MCF 10A (cell line): Measurements from ENCODE around the gene MRGPRG. TPM values are rescaled to one million over a fixed set of nuclear protein-coding genes. Genes with fewer than 3 reads are reported as not detected.

Source experiments
- BruUV-seq: library from RNA; stranded (reverse); fragments of 400-500 nt; replicated peaks from 2 replicates; lab custom pipeline; 2021; lab: Mats Ljungman, UMichigan
- CTCF ChIA-PET: fragments of 300-600 bp; sonication (Branson Sonifier 250); formaldehyde crosslinking; extraction: SDS; loops from one replicate; lab custom pipeline; 2021; ENCODE audit warnings: antibody characterized with exemption, inconsistent platforms; lab: Yijun Ruan, JAX
- POLR2A ChIA-PET: fragments of 300-600, 350-650 bp; sonication (Branson Sonifier 250); formaldehyde crosslinking; extraction: SDS; loops from one replicate; lab custom pipeline; 2020; ENCODE audit warnings: antibody characterized with exemption, inconsistent platforms; lab: Yijun Ruan, JAX
- DNase-seq: peaks from one replicate; pipeline ENCODE4 v3.0.0-alpha.2; 2018; ENCODE audit not compliant: unreplicated experiment
- H3K27ac Mint-ChIP-seq: one replicate; pipeline ENCODE4 v1.8.0; 2022; ENCODE audit warnings: mild to moderate bottlenecking, low read depth, mixed read lengths; ENCODE audit not compliant: unreplicated experiment
- H3K27me3 Mint-ChIP-seq: one replicate; pipeline ENCODE4 v1.8.0; 2022; ENCODE audit warnings: mixed read lengths; ENCODE audit not compliant: insufficient read depth, unreplicated experiment
- H3K36me3 Mint-ChIP-seq: one replicate; pipeline ENCODE4 v1.8.0; 2022; ENCODE audit warnings: mild to moderate bottlenecking, moderate library complexity, mixed read lengths; ENCODE audit not compliant: insufficient read depth, unreplicated experiment
- H3K4me1 Mint-ChIP-seq: one replicate; pipeline ENCODE4 v1.8.0; 2022; ENCODE audit warnings: mixed read lengths; ENCODE audit not compliant: insufficient read depth, unreplicated experiment
- H3K4me3 Mint-ChIP-seq: one replicate; pipeline ENCODE4 v1.8.0; 2022; ENCODE audit warnings: mild to moderate bottlenecking, moderate library complexity, mixed read lengths; ENCODE audit not compliant: unreplicated experiment
- H3K9me3 Mint-ChIP-seq: one replicate; pipeline ENCODE4 v1.8.0; 2022; ENCODE audit warnings: mixed read lengths; ENCODE audit not compliant: unreplicated experiment
- CTCF ChIP-seq: fragments of 200-600 bp; IDR thresholded peaks from one replicate; pipeline ENCODE4 v1.8.0; 2022; ENCODE audit warnings: antibody characterized with exemption, mild to moderate bottlenecking; ENCODE audit not compliant: unreplicated experiment
- intact Hi-C: fragments of 100-400 bp; cut with micrococcal nuclease; formaldehyde crosslinking; loops from 2 replicates; pipeline ENCODE4 v1.14.1; 2022
- total RNA-seq: library from RNA; stranded (reverse); gene quantifications from 2 replicates; pipeline ENCODE4 v1.2.3, GENCODE V29; 2022

Gene MRGPRG
- total RNA-seq, 1 experiment from 2014 or later = not detected

- Mint-ChIP-seq H3K27ac (no peak overlapping the region), H3K9me3 (no peaks in the 10 kb centered on the region), H3K27me3 (peaks cover 16% of the 10 kb centered on the region), H3K36me3 (no peaks in the 10 kb centered on the region), H3K4me3 (no peak overlapping the region), H3K4me1 (no peaks in the 10 kb centered on the region)
- POLR2A ChIA-PET = no interaction called here
- CTCF ChIA-PET = interaction anchor here (0.6 to 1.6 kb wide), 2 partner anchors 10 to 201 kb away, joined by 3 to 4 read pairs; no protein-coding TSS in a partner anchor
- no TSS peak for BruUV-seq
- no peak for DNase-seq
- no peak for TF ChIP-seq CTCF
- intact Hi-C loops = no loop called here
Measured at GRCh38 chr11:3207526-3208189, 11.0 kb downstream of the MRGPRG start.

GRCh38 chr11:3206922-3207204, 11.8 kb downstream of the MRGPRG start:
- intact Hi-C loops = no loop called here
- Mint-ChIP-seq H3K27ac (no peak overlapping the region), H3K4me3 (no peak overlapping the region), H3K4me1 (no peaks in the 10 kb centered on the region), H3K27me3 (peaks cover 19% of the 10 kb centered on the region), H3K36me3 (no peaks in the 10 kb centered on the region), H3K9me3 (no peaks in the 10 kb centered on the region)
- no TSS peak for BruUV-seq
- no peak for TF ChIP-seq CTCF
- ChIA-PET POLR2A (no interaction called here), CTCF (interaction anchor here (0.6 to 1.6 kb wide), 2 partner anchors 11 to 202 kb away, joined by 3 to 4 read pairs; no protein-coding TSS in a partner anchor)
- no peak for DNase-seq

- no TSS peak for BruUV-seq
- DNase-seq = no peak
- Mint-ChIP-seq H3K36me3 (no peaks in the 10 kb centered on the region), H3K27me3 (peaks cover 19% of the 10 kb centered on the region), H3K27ac (no peak overlapping the region), H3K9me3 (no peaks in the 10 kb centered on the region), H3K4me1 (no peaks in the 10 kb centered on the region), H3K4me3 (no peak overlapping the region)
- TF ChIP-seq CTCF = no peak
- ChIA-PET POLR2A (no interaction called here), CTCF (no interaction called here)
- intact Hi-C loops = no loop called here
Measured at GRCh38 chr11:3206156-3206921, 12.3 kb downstream of the MRGPRG start.

GRCh38 chr11:3205261-3206155, 13.1 kb downstream of the MRGPRG start:
- DNase-seq = no peak
- H3K27ac Mint-ChIP-seq = no peak overlapping the region
- no peaks in the 10 kb centered on the region for H3K4me1 Mint-ChIP-seq
- TF ChIP-seq CTCF = no peak
- H3K9me3 Mint-ChIP-seq = no peaks in the 10 kb centered on the region
- no peak overlapping the region for H3K4me3 Mint-ChIP-seq
- CTCF ChIA-PET = interaction anchor here (0.9 kb wide), 1 partner anchor 95 kb away, joined by 3 read pairs; no protein-coding TSS in a partner anchor
- no TSS peak for BruUV-seq
- H3K36me3 Mint-ChIP-seq = no peaks in the 10 kb centered on the region
- POLR2A ChIA-PET = no interaction called here
- intact Hi-C loops = no loop called here
- H3K27me3 Mint-ChIP-seq = peaks cover 25% of the 10 kb centered on the region
